Prostate gland (tissue), 2 donors: Measurements from ENCODE around the gene PTPRD. TPM values are rescaled to one million over a fixed set of nuclear protein-coding genes. Genes with fewer than 3 reads are reported as not detected.

Experiments
- DNase-seq: peaks from one replicate; pipeline ENCODE4 v3.0.0-alpha.2; 2019; ENCODE audit warnings: low spot score
- H3K27ac ChIP-seq, 2 donors: fragments of 200-600 bp; sonication (generic); 2 replicates each; pipeline ENCODE4 v1.5.1; 2017 to 2019
- H3K27me3 ChIP-seq: fragments of 200-600 bp; sonication (generic); replicated peaks from 2 replicates; pipeline ENCODE4 v1.5.1; 2019; ENCODE audit not compliant: insufficient read depth
- H3K36me3 ChIP-seq, 2 donors: fragments of 200-600 bp; sonication (generic); 1 replicate in 1 of 2; 2 replicates in 1 of 2; pipeline versions ENCODE4 v1.5.1 to v1.8.1; 2017 to 2019
- H3K4me1 ChIP-seq: fragments of 200-600 bp; sonication (generic); replicated peaks from 2 replicates; pipeline ENCODE4 v1.5.1; 2019
- H3K4me3 ChIP-seq, 2 donors: fragments of 200-600 bp; sonication (generic); 2 replicates each; pipeline ENCODE4 v1.5.1; 2017 to 2019
- H3K9me3 ChIP-seq: fragments of 200-600 bp; sonication (generic); 2 replicates; pipeline ENCODE4 v1.5.1; 2017
- POLR2A ChIP-seq: fragments of 450-650 bp; IDR thresholded peaks from one replicate; pipeline ENCODE4 v1.6.1; 2016; ENCODE audit warnings: antibody characterized with exemption, mild to moderate bottlenecking
- POLR2AphosphoS5 ChIP-seq: sonication (generic); formaldehyde crosslinking; IDR thresholded peaks from one replicate; pipeline ENCODE4 v1.6.1; 2017; ENCODE audit warnings: antibody characterized with exemption
- WGBS: methylation state at CpG from one replicate; pipeline ENCODE4 v1.1.5; 2018; 5-methylcytosine and 5-hydroxymethylcytosine counted together
- intact Hi-C: fragments of 100-400 bp; cut with DNase I; formaldehyde crosslinking; loops from one replicate; pipeline ENCODE4 v1.14.2; 2022
- total RNA-seq, 2 donors: library from RNA; depleted of rRNA; stranded (reverse); fragments of >200 nt; gene quantifications; one replicate each; pipeline ENCODE4 v1.1.0, GENCODE V29; 2016
- TF ChIP-seq, protein P1 (sequence below), 4 experiments: fragments of 200-600 bp in 2 of 4; fragments of 450-650 bp in 2 of 4; sonication (generic) in 2 of 4; IDR thresholded peaks; 1 replicate in 3 of 4; 2 replicates in 1 of 4; pipeline ENCODE4 v1.5.1; 2016 to 2019; ENCODE audit warnings: antibody characterized with exemption in 4 of 4, mild to moderate bottlenecking in 2 of 4, moderate library complexity in 2 of 4

The PTPRD gene
- total RNA-seq, 2 donors from 2014 or later: 5.8 to 23.1 TPM

DNA sequence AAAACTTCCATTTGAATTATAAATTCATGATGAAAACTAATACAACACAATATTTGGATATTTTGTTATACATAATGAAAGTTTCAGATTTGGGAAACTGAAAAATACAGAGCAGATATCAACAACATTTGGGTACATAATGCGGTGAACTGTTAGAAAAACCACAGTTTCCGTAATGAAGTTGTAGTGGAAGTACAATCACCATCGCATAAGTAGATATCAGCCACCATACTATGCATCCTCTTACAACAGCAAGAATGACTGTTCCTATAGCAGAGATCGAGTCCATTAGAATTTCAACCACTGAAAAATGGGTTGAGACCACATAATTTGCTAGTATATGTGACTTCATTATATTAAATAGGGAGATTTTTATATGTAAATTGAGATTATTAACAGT is 2043.0 kb downstream of the PTPRD start:
- TF ChIP-seq POLR2A (no peak), POLR2AphosphoS5 (no peak)
- TF ChIP-seq, protein P1, sequence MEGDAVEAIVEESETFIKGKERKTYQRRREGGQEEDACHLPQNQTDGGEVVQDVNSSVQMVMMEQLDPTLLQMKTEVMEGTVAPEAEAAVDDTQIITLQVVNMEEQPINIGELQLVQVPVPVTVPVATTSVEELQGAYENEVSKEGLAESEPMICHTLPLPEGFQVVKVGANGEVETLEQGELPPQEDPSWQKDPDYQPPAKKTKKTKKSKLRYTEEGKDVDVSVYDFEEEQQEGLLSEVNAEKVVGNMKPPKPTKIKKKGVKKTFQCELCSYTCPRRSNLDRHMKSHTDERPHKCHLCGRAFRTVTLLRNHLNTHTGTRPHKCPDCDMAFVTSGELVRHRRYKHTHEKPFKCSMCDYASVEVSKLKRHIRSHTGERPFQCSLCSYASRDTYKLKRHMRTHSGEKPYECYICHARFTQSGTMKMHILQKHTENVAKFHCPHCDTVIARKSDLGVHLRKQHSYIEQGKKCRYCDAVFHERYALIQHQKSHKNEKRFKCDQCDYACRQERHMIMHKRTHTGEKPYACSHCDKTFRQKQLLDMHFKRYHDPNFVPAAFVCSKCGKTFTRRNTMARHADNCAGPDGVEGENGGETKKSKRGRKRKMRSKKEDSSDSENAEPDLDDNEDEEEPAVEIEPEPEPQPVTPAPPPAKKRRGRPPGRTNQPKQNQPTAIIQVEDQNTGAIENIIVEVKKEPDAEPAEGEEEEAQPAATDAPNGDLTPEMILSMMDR (IDR thresholded peaks at IDR 0.05): no peak
- WGBS: 95% methylated on average over 4 of the region's 4 CpGs
- intact Hi-C loops: no loop called here
- Histone ChIP-seq H3K4me1 (no peaks in the 10 kb centered on the region), H3K27me3 (no peaks in the 10 kb centered on the region), H3K4me3 (no peak overlapping the region), H3K9me3 (no peaks in the 10 kb centered on the region), H3K36me3 (no peaks in the 10 kb centered on the region), H3K27ac (no peak overlapping the region)
- no peak for DNase-seq

DNA sequence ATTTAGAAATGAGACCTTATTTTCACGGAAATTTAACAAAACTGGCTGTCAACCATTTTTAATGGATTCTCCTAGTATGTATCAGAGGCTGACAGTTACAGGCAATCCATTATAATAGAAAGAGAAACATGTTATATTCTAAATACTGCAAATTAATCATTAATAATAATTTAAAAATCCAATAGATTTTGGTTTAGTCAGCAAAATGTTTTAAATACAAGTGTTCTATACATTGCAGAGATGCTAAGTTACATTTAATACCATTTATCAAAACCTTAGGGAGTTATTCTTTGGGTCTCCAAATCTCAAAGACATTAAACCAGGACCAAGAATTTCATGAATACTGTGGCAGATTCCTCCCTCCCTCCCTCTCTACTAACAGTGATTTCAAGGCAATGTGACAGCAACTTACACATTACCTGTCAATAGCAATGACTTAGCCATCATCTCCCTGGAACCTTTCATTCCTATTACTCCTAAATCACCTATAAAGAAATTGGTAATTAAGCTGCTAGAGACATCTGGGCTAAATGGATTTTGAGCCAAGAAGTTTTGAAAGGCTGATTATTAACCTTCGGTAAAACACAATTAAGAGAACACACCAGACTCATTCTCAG is 2044.7 kb downstream of the PTPRD start:
- intact Hi-C loops: no loop called here
- H3K27ac ChIP-seq: no peak overlapping the region
- no peak for TF ChIP-seq POLR2AphosphoS5
- TF ChIP-seq, protein P1 (IDR thresholded peaks at IDR 0.05): no peak
- TF ChIP-seq POLR2A: no peak
- no peaks in the 10 kb centered on the region for H3K9me3 ChIP-seq
- H3K4me1 ChIP-seq: no peaks in the 10 kb centered on the region
- no peak overlapping the region for H3K4me3 ChIP-seq
- no peaks in the 10 kb centered on the region for H3K36me3 ChIP-seq
- no peak for DNase-seq
- WGBS: 85% methylated on average over 2 of the region's 2 CpGs
- no peaks in the 10 kb centered on the region for H3K27me3 ChIP-seq

DNA sequence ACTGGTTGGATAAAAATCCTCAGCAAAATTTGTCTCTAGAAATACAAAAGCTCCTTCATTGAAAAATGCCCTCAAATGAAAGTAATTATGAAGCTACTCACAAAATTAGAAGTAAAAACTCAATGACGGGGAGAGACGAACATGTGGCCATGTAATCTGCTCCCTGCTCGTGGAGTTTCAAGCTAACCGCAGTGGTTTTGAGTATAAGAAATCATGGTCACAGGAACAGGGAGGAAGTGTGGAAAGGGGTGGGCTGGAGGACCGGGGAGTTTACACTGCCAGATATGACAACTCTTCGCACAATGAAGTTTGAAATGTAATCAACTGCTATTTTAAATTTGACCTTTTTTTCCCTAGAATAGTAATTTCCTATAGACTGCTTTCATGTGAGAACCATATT is 2047.8 kb downstream of the PTPRD start:
- TF ChIP-seq POLR2A (no peak), POLR2AphosphoS5 (no peak)
- TF ChIP-seq, protein P1 (IDR thresholded peaks at IDR 0.05): no peak
- H3K4me1 ChIP-seq: no peaks in the 10 kb centered on the region
- no peaks in the 10 kb centered on the region for H3K36me3 ChIP-seq
- H3K27me3 ChIP-seq: no peaks in the 10 kb centered on the region
- DNase-seq: no peak
- intact Hi-C loops: no loop called here
- 91% methylated on average over 6 of the region's 6 CpGs for WGBS
- H3K4me3 ChIP-seq: no peak overlapping the region
- H3K9me3 ChIP-seq: no peaks in the 10 kb centered on the region
- H3K27ac ChIP-seq: no peak overlapping the region

DNA sequence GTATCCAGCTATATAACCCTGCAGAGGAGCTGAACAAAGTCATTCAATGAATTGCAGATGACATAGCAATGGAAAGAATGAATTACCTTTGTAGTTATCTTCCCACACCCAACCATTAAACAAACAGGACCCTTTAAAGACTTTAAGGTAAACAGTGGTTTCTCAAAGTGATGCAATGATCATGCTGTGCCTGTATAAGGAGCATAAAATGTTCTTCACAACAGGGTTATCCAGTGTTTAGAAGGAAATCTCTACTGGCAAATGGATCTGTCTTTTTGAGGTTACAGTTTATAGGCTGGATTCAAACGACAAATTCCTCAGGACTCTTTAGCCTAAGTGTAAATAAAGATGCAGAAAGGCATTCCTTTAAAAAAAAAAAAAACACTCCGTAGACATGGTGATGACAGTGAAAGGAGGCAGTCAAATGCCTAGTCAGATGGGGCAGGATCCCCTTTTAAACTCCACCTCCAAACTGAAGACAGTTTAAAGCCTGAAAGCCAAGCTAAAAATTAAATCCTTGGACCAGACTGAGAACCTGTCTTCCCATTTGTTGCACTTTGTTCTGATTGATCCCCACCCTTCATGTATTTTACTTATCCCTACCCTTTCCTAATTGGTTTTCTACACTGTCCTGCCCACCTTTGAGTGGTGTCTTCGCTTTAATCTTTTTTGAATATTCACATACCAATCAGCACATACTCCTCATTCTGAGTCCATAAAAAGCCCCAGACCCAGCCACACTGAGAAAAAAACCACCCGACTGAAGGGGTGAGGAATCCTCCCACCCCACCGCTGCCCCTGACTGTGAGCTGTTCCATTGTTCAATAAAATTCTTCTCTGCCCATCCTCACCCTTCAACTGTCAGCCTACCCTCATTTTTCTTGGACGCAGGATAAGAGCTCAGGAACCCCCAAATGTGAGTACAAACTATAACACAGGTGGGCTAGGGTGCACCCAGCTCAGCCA is 2052.0 kb downstream of the PTPRD start:
- Histone ChIP-seq H3K9me3 (no peaks in the 10 kb centered on the region), H3K4me3 (no peak overlapping the region), H3K27me3 (no peaks in the 10 kb centered on the region), H3K36me3 (no peaks in the 10 kb centered on the region), H3K4me1 (no peaks in the 10 kb centered on the region), H3K27ac (no peak overlapping the region)
- intact Hi-C loops: no loop called here
- DNase-seq: no peak
- TF ChIP-seq POLR2AphosphoS5 (no peak), POLR2A (no peak)
- TF ChIP-seq, protein P1 (IDR thresholded peaks at IDR 0.05): no peak
- WGBS: 56% methylated on average over 6 of the region's 6 CpGs
